Activated CD4-positive, alpha-beta T cell treated with anti-CD3 and anti-CD28 coated beads, Interleukin-2, amount 10 ng/mL, durations not matched to agents 24 days and 14 days (primary cell): Measurements from ENCODE around the gene PRKACA. TPM values are rescaled to one million over a fixed set of nuclear protein-coding genes. Genes with fewer than 3 reads are reported as not detected.
"Not testable (repeated sequence)": the region's sequence is repeated elsewhere in the genome, so short reads cannot be mapped to it uniquely, and the experiment has no call there.

Experiments
- DNase-seq: peaks from one replicate; pipeline ENCODE4 v3.0.0; 2022
- H3K27ac Mint-ChIP-seq: one replicate; pipeline ENCODE4 v1.8.0; 2022; ENCODE audit warnings: mild to moderate bottlenecking, mixed read lengths
- H3K27me3 Mint-ChIP-seq: one replicate; pipeline ENCODE4 v1.8.0; 2022; ENCODE audit warnings: mixed read lengths
- H3K36me3 Mint-ChIP-seq: one replicate; pipeline ENCODE4 v1.8.0; 2022; ENCODE audit warnings: low read depth, mild to moderate bottlenecking, mixed read lengths
- H3K4me1 Mint-ChIP-seq: one replicate; pipeline ENCODE4 v1.8.0; 2021; ENCODE audit warnings: mixed read lengths
- H3K4me3 Mint-ChIP-seq: one replicate; pipeline ENCODE4 v1.8.0; 2022; ENCODE audit warnings: mild to moderate bottlenecking, moderate library complexity, mixed read lengths
- H3K9me3 Mint-ChIP-seq: one replicate; pipeline ENCODE4 v1.8.0; 2021; ENCODE audit warnings: mixed read lengths
- intact Hi-C: fragments of 100-400 bp; cut with micrococcal nuclease; formaldehyde crosslinking; loops from one replicate; pipeline ENCODE4 v1.15.1; 2023
- total RNA-seq: library from RNA; stranded (reverse); gene quantifications from 2 replicates; pipeline ENCODE4 v1.2.3, GENCODE V29; 2022

The PRKACA gene
- total RNA-seq, 1 donor from 2014 or later: 64.7 TPM

- H3K27ac Mint-ChIP-seq: no peak overlapping the region
- H3K4me1 Mint-ChIP-seq: peaks cover 27% of the 10 kb centered on the region
- intact Hi-C loops: loop anchor here (5.0 kb wide), 1 partner anchor 174 kb away; no protein-coding TSS in a partner anchor
- no peaks in the 10 kb centered on the region for H3K9me3 Mint-ChIP-seq
- peaks cover 24% of the 10 kb centered on the region for H3K36me3 Mint-ChIP-seq
- no peak for DNase-seq
- H3K27me3 Mint-ChIP-seq: peaks cover 36% of the 10 kb centered on the region
- no peak overlapping the region for H3K4me3 Mint-ChIP-seq
These were observed 61.4 kb downstream of the PRKACA start for GRCh38 chr19:14056069-14056666.

GRCh38 chr19:14055396-14055795, 62.2 kb downstream of the PRKACA start:
- H3K9me3 Mint-ChIP-seq: no peaks in the 10 kb centered on the region
- peaks cover 33% of the 10 kb centered on the region for H3K27me3 Mint-ChIP-seq
- intact Hi-C loops: loop anchor here (5.0 kb wide), 1 partner anchor 173 kb away; no protein-coding TSS in a partner anchor
- H3K27ac Mint-ChIP-seq: no peak overlapping the region
- H3K36me3 Mint-ChIP-seq: peaks cover 31% of the 10 kb centered on the region
- H3K4me1 Mint-ChIP-seq: peaks cover 27% of the 10 kb centered on the region
- H3K4me3 Mint-ChIP-seq: no peak overlapping the region
- no peak for DNase-seq

- peaks cover 23% of the 10 kb centered on the region for H3K4me1 Mint-ChIP-seq
These were observed 62.8 kb downstream of the PRKACA start for GRCh38 chr19:14054721-14055120.

GRCh38 chr19:14054099-14054498, 63.5 kb downstream of the PRKACA start:
- no peak overlapping the region for H3K27ac Mint-ChIP-seq
- intact Hi-C loops: no loop called here
- H3K9me3 Mint-ChIP-seq: no peaks in the 10 kb centered on the region
- DNase-seq: no peak
- peaks cover 25% of the 10 kb centered on the region for H3K27me3 Mint-ChIP-seq
- H3K36me3 Mint-ChIP-seq: peaks cover 39% of the 10 kb centered on the region
- H3K4me1 Mint-ChIP-seq: peaks cover 21% of the 10 kb centered on the region
- no peak overlapping the region for H3K4me3 Mint-ChIP-seq

More at GRCh38 chr19:14054721-14055120, 62.8 kb downstream of the PRKACA start:
- Mint-ChIP-seq H3K4me3 (no peak overlapping the region), H3K9me3 (no peaks in the 10 kb centered on the region), H3K27me3 (peaks cover 28% of the 10 kb centered on the region), H3K36me3 (peaks cover 36% of the 10 kb centered on the region), H3K27ac (no peak overlapping the region)
- intact Hi-C loops: loop anchor here (5.0 kb wide), 1 partner anchor 172 kb away; no protein-coding TSS in a partner anchor
- no peak for DNase-seq

GRCh38 chr19:14053500-14053899, 64.1 kb downstream of the PRKACA start:
- H3K4me3 Mint-ChIP-seq: no peak overlapping the region
- intact Hi-C loops: no loop called here
- peaks cover 44% of the 10 kb centered on the region for H3K36me3 Mint-ChIP-seq
- DNase-seq: no peak
- no peaks in the 10 kb centered on the region for H3K9me3 Mint-ChIP-seq
- H3K4me1 Mint-ChIP-seq: peaks cover 17% of the 10 kb centered on the region
- H3K27ac Mint-ChIP-seq: no peak overlapping the region
- peaks cover 19% of the 10 kb centered on the region for H3K27me3 Mint-ChIP-seq

- H3K27me3 Mint-ChIP-seq: peaks cover 15% of the 10 kb centered on the region
- intact Hi-C loops: no loop called here
- no peaks in the 10 kb centered on the region for H3K9me3 Mint-ChIP-seq
- H3K4me3 Mint-ChIP-seq: no peak overlapping the region
- no peak for DNase-seq
- peaks cover 12% of the 10 kb centered on the region for H3K4me1 Mint-ChIP-seq
- peaks cover 48% of the 10 kb centered on the region for H3K36me3 Mint-ChIP-seq
- peak overlapping the region; percentile 29 for H3K27ac Mint-ChIP-seq
These were observed 64.5 kb downstream of the PRKACA start for GRCh38 chr19:14053032-14053431.

- Mint-ChIP-seq H3K36me3 (peaks cover 52% of the 10 kb centered on the region), H3K4me3 (no peak overlapping the region), H3K4me1 (peaks cover 7% of the 10 kb centered on the region), H3K9me3 (no peaks in the 10 kb centered on the region), H3K27ac (no peak overlapping the region), H3K27me3 (peaks cover 10% of the 10 kb centered on the region)
- intact Hi-C loops: no loop called here
- DNase-seq: no peak
These were observed 65.1 kb downstream of the PRKACA start for GRCh38 chr19:14052470-14052869.

- intact Hi-C loops: no loop called here
- H3K4me1 Mint-ChIP-seq: peaks cover 6% of the 10 kb centered on the region
- H3K27me3 Mint-ChIP-seq: peaks cover 7% of the 10 kb centered on the region
- H3K4me3 Mint-ChIP-seq: no peak overlapping the region
- DNase-seq: no peak
- no peaks in the 10 kb centered on the region for H3K9me3 Mint-ChIP-seq
- H3K27ac Mint-ChIP-seq: no peak overlapping the region
- peaks cover 55% of the 10 kb centered on the region for H3K36me3 Mint-ChIP-seq
These were observed 65.6 kb downstream of the PRKACA start for GRCh38 chr19:14051980-14052379.

- H3K4me1 Mint-ChIP-seq, H3K27ac Mint-ChIP-seq, intact Hi-C loops, H3K9me3 Mint-ChIP-seq, H3K4me3 Mint-ChIP-seq, H3K27me3 Mint-ChIP-seq, DNase-seq: not testable (repeated sequence)
- H3K36me3 Mint-ChIP-seq: peaks cover 64% of the 10 kb centered on the region
These were observed 66.6 kb downstream of the PRKACA start for GRCh38 chr19:14050961-14051360.

GRCh38 chr19:14050512-14050911, 67.0 kb downstream of the PRKACA start:
- H3K36me3 Mint-ChIP-seq: peaks cover 67% of the 10 kb centered on the region
- peaks cover 3% of the 10 kb centered on the region for H3K4me1 Mint-ChIP-seq
- no peaks in the 10 kb centered on the region for H3K9me3 Mint-ChIP-seq
- intact Hi-C loops: no loop called here
- H3K27me3 Mint-ChIP-seq: no peaks in the 10 kb centered on the region
- no peak for DNase-seq
- no peak overlapping the region for H3K27ac Mint-ChIP-seq
- no peak overlapping the region for H3K4me3 Mint-ChIP-seq

GRCh38 chr19:14048443-14049153, 69.0 kb downstream of the PRKACA start:
- H3K36me3 Mint-ChIP-seq: peaks cover 68% of the 10 kb centered on the region
- no peaks in the 10 kb centered on the region for H3K27me3 Mint-ChIP-seq
- no peaks in the 10 kb centered on the region for H3K4me1 Mint-ChIP-seq
- H3K9me3 Mint-ChIP-seq: no peaks in the 10 kb centered on the region
- peak overlapping the region; percentile 34 for H3K27ac Mint-ChIP-seq
- DNase-seq: peak; percentile 93
- H3K4me3 Mint-ChIP-seq: no peak overlapping the region
- intact Hi-C loops: loop anchor here (5.0 kb wide), 1 partner anchor 41 kb away; the partner anchor contains the start of gene RFX1

GRCh38 chr19:14047866-14048265, 69.7 kb downstream of the PRKACA start:
- peaks cover 67% of the 10 kb centered on the region for H3K36me3 Mint-ChIP-seq
- DNase-seq, H3K27ac Mint-ChIP-seq, H3K4me3 Mint-ChIP-seq, H3K4me1 Mint-ChIP-seq, H3K9me3 Mint-ChIP-seq, H3K27me3 Mint-ChIP-seq: not testable (repeated sequence)
- intact Hi-C loops: loop anchor here (5.0 kb wide), 1 partner anchor 41 kb away; the partner anchor contains the start of gene RFX1

GRCh38 chr19:14042659-14043608, 74.6 kb downstream of the PRKACA start:
- H3K36me3 Mint-ChIP-seq: peaks cover 57% of the 10 kb centered on the region
- H3K9me3 Mint-ChIP-seq, H3K4me3 Mint-ChIP-seq, intact Hi-C loops, H3K27me3 Mint-ChIP-seq: not testable (repeated sequence)
- peak overlapping the region; percentile 74 for H3K27ac Mint-ChIP-seq
- H3K4me1 Mint-ChIP-seq: peaks cover 12% of the 10 kb centered on the region
- peak; percentile 85 for DNase-seq
